GM12878 (cell line): Measurements from ENCODE around the gene SEC24C. TPM values are rescaled to one million over a fixed set of nuclear protein-coding genes. Genes with fewer than 3 reads are reported as not detected.

ENCODE experiments used
- ATAC-seq: fragments of 200-7000 bp; cut with Tn5 transposase; 3 replicates; pipeline ENCODE4 v1.9.1; 2020; ENCODE audit warnings: mild to moderate bottlenecking, moderate library complexity
- BruUV-seq: library from RNA; stranded (reverse); fragments of 400-500 nt; replicated peaks from 2 replicates; lab custom pipeline; 2021; lab: Mats Ljungman, UMichigan
- CTCF ChIA-PET: fragments of 300-600 bp; sonication (Branson Sonifier 250); formaldehyde crosslinking; extraction: SDS; loops from one replicate; lab custom pipeline; 2021; ENCODE audit warnings: inconsistent platforms; lab: Yijun Ruan, JAX
- POLR2A ChIA-PET: fragments of 350-600 bp; formaldehyde crosslinking; extraction: SDS; loops from one replicate; lab custom pipeline; 2021; ENCODE audit warnings: inconsistent platforms; lab: Charles Lee
- RAD21 ChIA-PET: fragments of 300-600 bp; sonication (Branson Sonifier 250); formaldehyde crosslinking; loops from one replicate; lab custom pipeline; 2023; ENCODE audit warnings: antibody characterized with exemption; ENCODE audit not compliant: unreplicated experiment; lab: Charles Lee
- SMC1A ChIA-PET: fragments of 300-600 bp; sonication (Branson Sonifier 250); formaldehyde crosslinking; loops from one replicate; lab custom pipeline; 2023; ENCODE audit not compliant: unreplicated experiment, uncharacterized antibody; lab: Charles Lee
- DNase-seq: peaks from one replicate; pipeline ENCODE4 v3.0.0-alpha.2; 2011; ENCODE audit warnings: low read depth, low spot score
- FAIRE-seq: peaks from 3 replicates; lab custom pipeline; 2011; peaks lifted over from hg19 to GRCh38; lab: Jason Lieb, UNC
- H2AFZ ChIP-seq: 2 replicates; pipeline ENCODE4 v1.6.0; 2011; ENCODE audit warnings: low read depth, low read length, control low read depth; ENCODE audit not compliant: control insufficient read depth
- H3K27ac ChIP-seq: 2 replicates; pipeline ENCODE4 v1.5.1; 2011; ENCODE audit warnings: control low read depth; ENCODE audit not compliant: control insufficient read depth, insufficient read depth
- H3K27me3 ChIP-seq, 2 experiments: replicated peaks in 1 of 2; 2 replicates each; pipeline versions ENCODE4 v1.6.0 to v1.6.1; 2011; ENCODE audit warnings: low read length in 1 of 2; ENCODE audit not compliant: control insufficient read depth in 2 of 2, insufficient read depth in 2 of 2
- H3K36me3 ChIP-seq, 2 experiments: 2 replicates each; pipeline ENCODE4 v1.5.1; 2011; ENCODE audit warnings: low read length in 1 of 2; ENCODE audit not compliant: control insufficient read depth in 2 of 2, insufficient read depth in 2 of 2
- H3K4me1 ChIP-seq: 2 replicates; pipeline ENCODE4 v1.6.1; 2011; ENCODE audit warnings: mild to moderate bottlenecking, low read length, moderate library complexity, mixed read lengths; ENCODE audit not compliant: control insufficient read depth, insufficient read depth
- H3K4me2 ChIP-seq: 2 replicates; pipeline ENCODE4 v1.6.0; 2011; ENCODE audit warnings: control low read depth; ENCODE audit not compliant: control insufficient read depth, insufficient read depth
- H3K4me3 ChIP-seq: fragments of 200-600 bp; sonication (generic); 2 replicates; pipeline ENCODE4 v1.5.1; 2016
- H3K79me2 ChIP-seq: 2 replicates; pipeline ENCODE4 v1.6.0; 2011; ENCODE audit warnings: low read length; ENCODE audit not compliant: control insufficient read depth, insufficient read depth
- H3K9ac ChIP-seq: 2 replicates; pipeline ENCODE4 v1.8.0; 2011; ENCODE audit warnings: low read length, control low read depth, mixed read lengths; ENCODE audit not compliant: control insufficient read depth, insufficient read depth
- H3K9me3 ChIP-seq: replicated peaks from 3 replicates; pipeline ENCODE4 v1.5.1; 2011; ENCODE audit warnings: mild to moderate bottlenecking, low read length; ENCODE audit not compliant: control insufficient read depth, insufficient read depth
- H4K20me1 ChIP-seq: 2 replicates; pipeline ENCODE4 v1.6.0; 2011; ENCODE audit not compliant: control insufficient read depth, insufficient read depth
- CHD4 ChIP-seq: fragments of 200-600 bp; sonication (generic); IDR thresholded peaks from 2 replicates; pipeline ENCODE4 v1.6.1; 2016; ENCODE audit warnings: mild to moderate bottlenecking
- GATAD2B ChIP-seq: fragments of 450-650 bp; conservative IDR thresholded peaks from 2 replicates; pipeline ENCODE4 v1.6.1; 2017; ENCODE audit warnings: low read depth, mild to moderate bottlenecking, moderate library complexity
- NR2C1 ChIP-seq: fragments of 450-650 bp; IDR thresholded peaks from 2 replicates; pipeline ENCODE4 v1.6.1; 2017; ENCODE audit warnings: antibody characterized with exemption, mild to moderate bottlenecking, moderate library complexity
- NR2F1 ChIP-seq: fragments of 450-650 bp; conservative IDR thresholded peaks from 2 replicates; pipeline ENCODE4 v1.6.1; 2017; ENCODE audit warnings: mild to moderate bottlenecking
- POLR2AphosphoS5 ChIP-seq: IDR thresholded peaks from 2 replicates; pipeline ENCODE4 v1.6.1; 2011; ENCODE audit warnings: mild to moderate bottlenecking, low read length, inconsistent platforms
- POU2F2 ChIP-seq: IDR thresholded peaks from 3 replicates; pipeline ENCODE4 v1.6.1; 2011; ENCODE audit warnings: low read depth, mild to moderate bottlenecking, low read length, borderline replicate concordance
- RAD51 ChIP-seq: fragments of 450-650 bp; IDR thresholded peaks from 2 replicates; pipeline ENCODE4 v1.6.1; 2016; ENCODE audit warnings: moderate library complexity, mild to moderate bottlenecking, inconsistent platforms
- RELB ChIP-seq: fragments of 450-650 bp; IDR thresholded peaks from 2 replicates; pipeline ENCODE4 v1.6.1; 2017; ENCODE audit warnings: low read depth, mild to moderate bottlenecking, moderate library complexity
- ZNF24 ChIP-seq: fragments of 450-650 bp; IDR thresholded peaks from 2 replicates; pipeline ENCODE4 v1.6.1; 2017; ENCODE audit warnings: antibody characterized with exemption, mild to moderate bottlenecking
- WGBS: methylation state at CpG from one replicate; pipeline ENCODE4 v1.1.6; 2016; ENCODE audit warnings: low lambda C conversion rate; ENCODE audit not compliant: insufficient replicate concordance, insufficient coverage; ENCODE audit errors: missing lambda C conversion rate; 5-methylcytosine and 5-hydroxymethylcytosine counted together
- in situ Hi-C: fragments of 300-500 bp; cut with MboI; formaldehyde crosslinking; loops from 9 replicates; pipeline ENCODE4 v1.14.3; 2018; ENCODE audit warnings: mixed read lengths
- intact Hi-C: fragments of 100-400 bp; cut with micrococcal nuclease; formaldehyde crosslinking; loops from one replicate; pipeline ENCODE4 v1.14.2; 2022; ENCODE audit not compliant: unreplicated experiment
- polyA plus RNA-seq, 11 experiments: library from polyadenylated mRNA; depleted of rRNA in 4 of 11; unstranded in 6 of 11; stranded (reverse) in 5 of 11; fragments of >200 nt; fragmentation: Nextera tagmentation in 4 of 11; fragmentation: Illumina TruSeq in 1 of 11; extraction: Ambion mirVana in 4 of 11; extraction: Trizol in 1 of 11; gene quantifications; 1 replicate in 1 of 11; 2 replicates in 10 of 11; pipeline versions ENCODE4 v1.2.1 to v1.2.3, GENCODE V29; 2011 to 2016; ENCODE audit warnings: inconsistent platforms in 2 of 11, missing spikeins in 2 of 11, low read depth in 1 of 11
- total RNA-seq, 4 experiments: library from RNA; depleted of rRNA in 3 of 4; stranded (reverse); fragments of >200 nt in 3 of 4; fragmentation: Illumina TruSeq in 1 of 4; extraction: Trizol in 1 of 4; gene quantifications; 2 replicates each; pipeline versions ENCODE4 v1.2.1 to v1.2.3, GENCODE V29; 2013 to 2021
- TF ChIP-seq, protein P1 (sequence below): fragments of 150-350 bp; IDR thresholded peaks from 2 replicates; pipeline ENCODE4 v1.6.1; 2016; ENCODE audit warnings: low read depth, low read length

The SEC24C gene
- total and polyA plus RNA-seq, 10 of the 15 experiments (the other 5 are each of a cell fraction or from before 2014, with no cell fraction given), result 12.7 to 117 (median 73.8) TPM

DNA sequence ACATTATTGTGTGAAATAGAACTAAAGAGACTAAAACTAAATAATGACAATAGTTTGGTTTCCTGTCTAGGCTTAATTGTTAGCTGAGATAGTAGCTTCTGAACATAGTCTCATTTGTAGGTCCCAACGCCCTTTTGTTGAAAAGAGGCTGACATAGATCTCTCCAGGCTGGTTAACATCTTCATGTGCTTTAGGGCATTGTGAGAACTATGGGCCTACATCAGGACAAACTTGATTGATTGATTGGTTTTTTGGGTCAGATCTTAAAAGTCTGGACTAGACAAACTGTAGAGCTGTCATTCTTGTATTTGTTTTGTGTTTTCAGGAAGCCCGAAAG lies 38.5 kb downstream of the SEC24C start:
- H4K20me1 ChIP-seq, result no peaks in the 10 kb centered on the region
- H3K9me3 ChIP-seq, result no peaks in the 10 kb centered on the region
- FAIRE-seq, result no peak
- no peaks in the 10 kb centered on the region for H3K27me3 ChIP-seq
- peaks cover 10% of the 10 kb centered on the region for H3K4me1 ChIP-seq
- intact Hi-C loops, result loop anchor here (10.0 kb wide), 1 partner anchor 128 kb away; the partner anchor contains the start of gene SYNPO2L
- POLR2A ChIA-PET, result interaction anchor here (1.3 to 5.0 kb wide), 7 partner anchors 10 to 184 kb away, joined by 3 to 40 read pairs (median 15); partner anchors contain the start of gene SEC24C
- CTCF ChIA-PET, result interaction anchor here (0.9 to 4.5 kb wide), 4 partner anchors 10 to 97 kb away, joined by 3 to 40 read pairs (median 4); a partner anchor contains a TSS
- H2AFZ ChIP-seq, result no peak overlapping the region
- RAD21 ChIA-PET, result interaction anchor here (0.7 to 1.9 kb wide), 3 partner anchors 28 to 97 kb away, joined by 3 to 10 read pairs (median 3); no protein-coding TSS in a partner anchor
- TF ChIP-seq ZNF24 (0 out of 2 replicates have a peak, but pooled peaks have one; percentile 4), CHD4 (no peak)
- TF ChIP-seq, all 136 proteins: peak for 1
- WGBS, result 50% methylated on average over 2 of the region's 2 CpGs
- Histone ChIP-seq H3K9ac (peak overlapping the region; percentile 93), H3K4me3 (peak overlapping the region; percentile 91), H3K4me2 (peak overlapping the region; percentile 90), H3K27ac (0 out of 2 replicates have a peak overlapping the region, but pooled peaks have one; percentile 75), H3K36me3 (peaks cover 0 to 3% of the 10 kb centered on the region in 2 experiments; a peak in 1 of 4 replicates), H3K79me2 (peaks cover 66% of the 10 kb centered on the region)
- in situ Hi-C loops, result no loop called here
- ATAC-seq (no peak), DNase-seq (no peak)
- SMC1A ChIA-PET, result interaction anchor here (1.2 to 4.9 kb wide), 9 partner anchors 10 to 122 kb away, joined by 3 to 31 read pairs (median 5); partner anchors contain the start of gene SEC24C
- BruUV-seq, result TSS peak; percentile 67

GRCh38 chr10:73785211-73785720 lies 41.1 kb downstream of the SEC24C start, which contains the start of gene ZSWIM8:
Gene ZSWIM8, plus strand, starts transcription at chr10:73785606. Its CDS starts 273 bp downstream, at chr10:73785879.
- no TSS peak for BruUV-seq
- POLR2A ChIA-PET, result interaction anchor here (0.9 to 5.0 kb wide), 7 partner anchors 9 to 132 kb away, joined by 3 to 40 read pairs (median 4); a partner anchor contains a TSS
- 2% methylated on average over 30 of the region's 36 CpGs for WGBS
- TF ChIP-seq NR2C1 (peak; percentile 69), RAD51 (peak; percentile 78), RELB (peak; percentile 88), GATAD2B (0 out of 2 replicates have a peak, but pooled peaks have one; percentile 63), POU2F2 (peak; percentile 86; the same call in 1 of the 3 replicates), POLR2AphosphoS5 (peak; percentile 52; the same call in 1 of the 2 replicates), NR2F1 (0 out of 2 replicates have a peak, but pooled peaks have one; percentile 30)
- TF ChIP-seq, protein P1, sequence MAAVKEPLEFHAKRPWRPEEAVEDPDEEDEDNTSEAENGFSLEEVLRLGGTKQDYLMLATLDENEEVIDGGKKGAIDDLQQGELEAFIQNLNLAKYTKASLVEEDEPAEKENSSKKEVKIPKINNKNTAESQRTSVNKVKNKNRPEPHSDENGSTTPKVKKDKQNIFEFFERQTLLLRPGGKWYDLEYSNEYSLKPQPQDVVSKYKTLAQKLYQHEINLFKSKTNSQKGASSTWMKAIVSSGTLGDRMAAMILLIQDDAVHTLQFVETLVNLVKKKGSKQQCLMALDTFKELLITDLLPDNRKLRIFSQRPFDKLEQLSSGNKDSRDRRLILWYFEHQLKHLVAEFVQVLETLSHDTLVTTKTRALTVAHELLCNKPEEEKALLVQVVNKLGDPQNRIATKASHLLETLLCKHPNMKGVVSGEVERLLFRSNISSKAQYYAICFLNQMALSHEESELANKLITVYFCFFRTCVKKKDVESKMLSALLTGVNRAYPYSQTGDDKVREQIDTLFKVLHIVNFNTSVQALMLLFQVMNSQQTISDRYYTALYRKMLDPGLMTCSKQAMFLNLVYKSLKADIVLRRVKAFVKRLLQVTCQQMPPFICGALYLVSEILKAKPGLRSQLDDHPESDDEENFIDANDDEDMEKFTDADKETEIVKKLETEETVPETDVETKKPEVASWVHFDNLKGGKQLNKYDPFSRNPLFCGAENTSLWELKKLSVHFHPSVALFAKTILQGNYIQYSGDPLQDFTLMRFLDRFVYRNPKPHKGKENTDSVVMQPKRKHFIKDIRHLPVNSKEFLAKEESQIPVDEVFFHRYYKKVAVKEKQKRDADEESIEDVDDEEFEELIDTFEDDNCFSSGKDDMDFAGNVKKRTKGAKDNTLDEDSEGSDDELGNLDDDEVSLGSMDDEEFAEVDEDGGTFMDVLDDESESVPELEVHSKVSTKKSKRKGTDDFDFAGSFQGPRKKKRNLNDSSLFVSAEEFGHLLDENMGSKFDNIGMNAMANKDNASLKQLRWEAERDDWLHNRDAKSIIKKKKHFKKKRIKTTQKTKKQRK, result no peak

More at GRCh38 chr10:73785211-73785720, 41.1 kb downstream of the SEC24C start, which contains the start of gene ZSWIM8:
- Histone ChIP-seq H3K4me1 (peaks cover 10% of the 10 kb centered on the region), H3K4me2 (peak within 1 kb of the TSS; percentile 79), H4K20me1 (peaks cover 4% of the 10 kb centered on the region; the same call in 1 of the 2 replicates), H3K9me3 (no peaks in the 10 kb centered on the region), H2AFZ (peak within 1 kb of the TSS; percentile 97), H3K79me2 (peaks cover 66% of the 10 kb centered on the region), H3K27me3 (no peaks in the 10 kb centered on the region), H3K27ac (peak within 1 kb of the TSS; percentile 85), H3K9ac (peak within 1 kb of the TSS; percentile 84), H3K4me3 (peak within 1 kb of the TSS; percentile 91), H3K36me3 (peaks cover 0 to 7% of the 10 kb centered on the region in 2 experiments; a peak in 2 of 4 replicates)
- FAIRE-seq (peak; percentile 99), ATAC-seq (peak; percentile 89), DNase-seq (peak; percentile 84)
- in situ Hi-C loops, result no loop called here
- ChIA-PET RAD21 (interaction anchor here (0.6 to 2.2 kb wide), 6 partner anchors 12 to 256 kb away, joined by 3 to 12 read pairs (median 4); no protein-coding TSS in a partner anchor), SMC1A (interaction anchor here (1.5 to 2.5 kb wide), 4 partner anchors 8 to 26 kb away, joined by 4 to 15 read pairs (median 4); a partner anchor contains a TSS), CTCF (interaction anchor here (0.9 to 1.4 kb wide), 2 partner anchors 10 to 97 kb away, joined by 5 to 6 read pairs; no protein-coding TSS in a partner anchor)
- intact Hi-C loops, result loop anchor here (1.0 to 10.0 kb wide), 3 partner anchors 26 to 130 kb away; partner anchors contain the start of genes NDST2 and SYNPO2L
